HUES48 (cell line): ENCODE results near the gene DPY19L3.
"Not testable (repeated sequence)": the region's sequence is repeated elsewhere in the genome, so short reads cannot be mapped to it uniquely, and the experiment has no call there.

Experiments used
- H3K27ac ChIP-seq: one replicate; pipeline ENCODE4 v1.7.0; 2013; ENCODE audit warnings: low read depth, low read length, inconsistent platforms
- H3K27me3 ChIP-seq: 2 replicates; pipeline ENCODE4 v1.6.1; 2013; ENCODE audit warnings: mild to moderate bottlenecking, low read length; ENCODE audit not compliant: control insufficient read depth, insufficient read depth
- H3K36me3 ChIP-seq: 2 replicates; pipeline ENCODE4 v1.6.1; 2013; ENCODE audit warnings: low read length; ENCODE audit not compliant: control insufficient read depth, insufficient read depth
- H3K4me1 ChIP-seq: 2 replicates; pipeline ENCODE4 v1.6.1; 2013; ENCODE audit warnings: mild to moderate bottlenecking, low read length; ENCODE audit not compliant: control insufficient read depth, insufficient read depth
- H3K4me3 ChIP-seq: 2 replicates; pipeline ENCODE4 v1.5.1; 2013; ENCODE audit warnings: mild to moderate bottlenecking, low read depth, low read length
- H3K9ac ChIP-seq: 2 replicates; pipeline ENCODE4 v1.6.1; 2013; ENCODE audit warnings: mild to moderate bottlenecking, low read depth, low read length, moderate library complexity
- H3K9me3 ChIP-seq: 2 replicates; pipeline ENCODE4 v1.6.1; 2013; ENCODE audit warnings: low read length; ENCODE audit not compliant: control insufficient read depth, insufficient read depth

DPY19L3 gene

GRCh38 chr19:32471095-32471494 is 65.5 kb downstream of the DPY19L3 start:
- Histone ChIP-seq H3K4me1 (peaks cover 4% of the 10 kb centered on the region; the same call in 1 of the 2 replicates), H3K9me3 (no peaks in the 10 kb centered on the region), H3K27me3 (no peaks in the 10 kb centered on the region), H3K4me3 (no peak overlapping the region), H3K36me3 (peaks cover 47% of the 10 kb centered on the region), H3K9ac (no peak overlapping the region), H3K27ac (no peak overlapping the region)

GRCh38 chr19:32471811-32472210 is 66.2 kb downstream of the DPY19L3 start:
- Histone ChIP-seq H3K4me3 (no peak overlapping the region), H3K9ac (no peak overlapping the region), H3K9me3 (no peaks in the 10 kb centered on the region), H3K4me1 (peaks cover 4% of the 10 kb centered on the region; the same call in 1 of the 2 replicates), H3K36me3 (peaks cover 42% of the 10 kb centered on the region), H3K27me3 (no peaks in the 10 kb centered on the region), H3K27ac (no peak overlapping the region)

GRCh38 chr19:32475141-32476031 is 69.8 kb downstream of the DPY19L3 start:
- Histone ChIP-seq H3K36me3 (peaks cover 38% of the 10 kb centered on the region), H3K27me3 (no peaks in the 10 kb centered on the region), H3K9me3 (no peaks in the 10 kb centered on the region), H3K27ac (no peak overlapping the region), H3K4me1 (peaks cover 4% of the 10 kb centered on the region; the same call in 1 of the 2 replicates), H3K4me3 (no peak overlapping the region), H3K9ac (no peak overlapping the region)

- H3K36me3 ChIP-seq: peaks cover 41% of the 10 kb centered on the region
- no peaks in the 10 kb centered on the region for H3K27me3 ChIP-seq
- H3K9me3 ChIP-seq: no peaks in the 10 kb centered on the region
- peaks cover 4% of the 10 kb centered on the region; the same call in 1 of the 2 replicates for H3K4me1 ChIP-seq
- no peak overlapping the region for H3K9ac ChIP-seq
- no peak overlapping the region for H3K4me3 ChIP-seq
- H3K27ac ChIP-seq: no peak overlapping the region
Measured at GRCh38 chr19:32476032-32476350, 70.4 kb downstream of the DPY19L3 start.

- Histone ChIP-seq H3K4me1 (peaks cover 4% of the 10 kb centered on the region; the same call in 1 of the 2 replicates), H3K27ac (no peak overlapping the region), H3K9ac (no peak overlapping the region), H3K9me3 (no peaks in the 10 kb centered on the region), H3K4me3 (no peak overlapping the region), H3K27me3 (no peaks in the 10 kb centered on the region), H3K36me3 (peaks cover 79% of the 10 kb centered on the region)
Measured at GRCh38 chr19:32480321-32480720, 74.8 kb downstream of the DPY19L3 start.

GRCh38 chr19:32483574-32483973 is 78.0 kb downstream of the DPY19L3 start:
- peaks cover 83% of the 10 kb centered on the region for H3K36me3 ChIP-seq
- H3K27me3 ChIP-seq: no peaks in the 10 kb centered on the region
- H3K4me3 ChIP-seq: no peak overlapping the region
- H3K9me3 ChIP-seq: no peaks in the 10 kb centered on the region
- no peaks in the 10 kb centered on the region for H3K4me1 ChIP-seq
- H3K9ac ChIP-seq: no peak overlapping the region
- H3K27ac ChIP-seq: no peak overlapping the region

- H3K27me3 ChIP-seq: no peaks in the 10 kb centered on the region
- no peaks in the 10 kb centered on the region for H3K9me3 ChIP-seq
- H3K36me3 ChIP-seq: peaks cover 21% of the 10 kb centered on the region
- H3K4me3 ChIP-seq: no peak overlapping the region
- H3K27ac ChIP-seq: no peak overlapping the region
- no peak overlapping the region for H3K9ac ChIP-seq
- H3K4me1 ChIP-seq: no peaks in the 10 kb centered on the region
Measured at GRCh38 chr19:32489971-32490370, 84.4 kb downstream of the DPY19L3 start.

- no peaks in the 10 kb centered on the region for H3K4me1 ChIP-seq
- H3K27me3 ChIP-seq: no peaks in the 10 kb centered on the region
- H3K36me3 ChIP-seq: no peaks in the 10 kb centered on the region
- no peak overlapping the region for H3K27ac ChIP-seq
- H3K9me3 ChIP-seq: no peaks in the 10 kb centered on the region
- H3K4me3 ChIP-seq: no peak overlapping the region
- no peak overlapping the region for H3K9ac ChIP-seq
Measured at GRCh38 chr19:32497391-32497790, 91.8 kb downstream of the DPY19L3 start.

- Histone ChIP-seq H3K27ac (no peak overlapping the region), H3K4me3 (no peak overlapping the region), H3K9me3 (no peaks in the 10 kb centered on the region), H3K9ac (no peak overlapping the region), H3K27me3 (no peaks in the 10 kb centered on the region), H3K4me1 (no peaks in the 10 kb centered on the region), H3K36me3 (no peaks in the 10 kb centered on the region)
Measured at GRCh38 chr19:32498648-32499200, 93.2 kb downstream of the DPY19L3 start.

GRCh38 chr19:32512498-32512897 is 106.9 kb downstream of the DPY19L3 start:
- not testable (repeated sequence) for H3K36me3 ChIP-seq, H3K9ac ChIP-seq, H3K4me1 ChIP-seq, H3K27ac ChIP-seq, H3K4me3 ChIP-seq, H3K9me3 ChIP-seq, H3K27me3 ChIP-seq

GRCh38 chr19:32519023-32519422 is 113.5 kb downstream of the DPY19L3 start:
- Histone ChIP-seq H3K9ac (no peak overlapping the region), H3K27ac (no peak overlapping the region), H3K4me1 (no peaks in the 10 kb centered on the region), H3K9me3 (no peaks in the 10 kb centered on the region), H3K36me3 (no peaks in the 10 kb centered on the region), H3K27me3 (no peaks in the 10 kb centered on the region), H3K4me3 (no peak overlapping the region)
